PFSK-1 (cell line): ENCODE measurements around the gene VGF.

Experiments used
- FOXP2 ChIP-seq: optimal IDR thresholded peaks from 2 replicates; pipeline ENCODE3; 2011; ENCODE audit warnings: borderline replicate concordance, control low read depth, inconsistent platforms; ENCODE audit not compliant: insufficient read depth; ENCODE audit errors: extremely low read length, extremely low read depth
- POLR2AphosphoS5 ChIP-seq: IDR thresholded peaks from 2 replicates; pipeline ENCODE4 v1.6.1; 2012; ENCODE audit warnings: low read depth, mild to moderate bottlenecking, control low read depth, low read length, moderate library complexity
- REST ChIP-seq, 2 experiments: IDR thresholded peaks; 2 replicates each; pipeline versions ENCODE4 v1.6.1 to v1.8.0; 2011 to 2012; ENCODE audit warnings: low read depth in 2 of 2, low read length in 2 of 2, control low read depth in 1 of 2, inconsistent platforms in 1 of 2, mild to moderate bottlenecking in 1 of 2, moderate library complexity in 1 of 2; ENCODE audit not compliant: insufficient read depth in 1 of 2
- SIN3A ChIP-seq: IDR thresholded peaks from 2 replicates; pipeline ENCODE4 v1.6.1; 2012; ENCODE audit warnings: mild to moderate bottlenecking, low read length, moderate library complexity, borderline replicate concordance; ENCODE audit not compliant: insufficient read depth
- TAF1 ChIP-seq: IDR thresholded peaks from 2 replicates; pipeline ENCODE4 v1.6.1; 2012; ENCODE audit warnings: low read length, control low read depth, borderline replicate concordance; ENCODE audit not compliant: insufficient read depth

Gene VGF

GRCh38 chr7:101121991-101122932 lies 43.1 kb downstream of the VGF start:
- TF ChIP-seq FOXP2 (no peak), REST (IDR thresholded peaks at IDR 0.05; ENCODE audit: insufficient read depth in 1 of 2, low read depth in 2 of 2, low read length in 2 of 2) (no peak), TAF1 (no peak), SIN3A (0 out of 2 replicates have a peak, but pooled peaks have one; percentile 17), POLR2AphosphoS5 (peak; percentile 54)

GRCh38 chr7:101120315-101120714 lies 45.1 kb downstream of the VGF start:
- no peak for TF ChIP-seq SIN3A
- TF ChIP-seq FOXP2, result no peak
- no peak for TF ChIP-seq POLR2AphosphoS5
- no peak for TF ChIP-seq REST (IDR thresholded peaks at IDR 0.05; ENCODE audit: insufficient read depth in 1 of 2, low read depth in 2 of 2, low read length in 2 of 2)
- no peak for TF ChIP-seq TAF1

GRCh38 chr7:101119876-101120275 lies 45.5 kb downstream of the VGF start:
- TF ChIP-seq REST (IDR thresholded peaks at IDR 0.05; ENCODE audit: insufficient read depth in 1 of 2, low read depth in 2 of 2, low read length in 2 of 2), result no peak
- TF ChIP-seq FOXP2, result no peak
- no peak for TF ChIP-seq POLR2AphosphoS5
- no peak for TF ChIP-seq TAF1
- TF ChIP-seq SIN3A, result no peak

- TF ChIP-seq REST (IDR thresholded peaks at IDR 0.05; ENCODE audit: insufficient read depth in 1 of 2, low read depth in 2 of 2, low read length in 2 of 2) (no peak), POLR2AphosphoS5 (no peak)
Measured at GRCh38 chr7:101118856-101119255, 46.5 kb downstream of the VGF start.

- no peak for TF ChIP-seq REST (IDR thresholded peaks at IDR 0.05; ENCODE audit: insufficient read depth in 1 of 2, low read depth in 2 of 2, low read length in 2 of 2)
Measured at GRCh38 chr7:101116898-101117297, 48.5 kb downstream of the VGF start.
